Hepatocyte (in vitro differentiated cells): ENCODE measurements around the gene LHFPL2. TPM values are rescaled to one million over a fixed set of nuclear protein-coding genes. Genes with fewer than 3 reads are reported as not detected.

Experiments
- DNase-seq: peaks from one replicate; pipeline ENCODE4 v3.0.0-alpha.2; 2016; ENCODE audit warnings: low spot score
- H2AFZ ChIP-seq: fragments of 200-600 bp; sonication (generic); 2 replicates; pipeline ENCODE4 v1.6.0; 2016; ENCODE audit warnings: antibody characterized with exemption, mild to moderate bottlenecking
- H3K27ac ChIP-seq: fragments of 200-600 bp; sonication (generic); 2 replicates; pipeline ENCODE4 v1.5.1; 2016; ENCODE audit warnings: mild to moderate bottlenecking
- H3K27me3 ChIP-seq: fragments of 200-600 bp; sonication (generic); 2 replicates; pipeline ENCODE4 v1.6.1; 2016
- H3K36me3 ChIP-seq: fragments of 200-600 bp; sonication (generic); replicated peaks from 2 replicates; pipeline ENCODE4 v1.5.1; 2016; ENCODE audit warnings: low read depth; ENCODE audit not compliant: insufficient read depth
- H3K4me1 ChIP-seq: fragments of 200-600 bp; sonication (generic); 2 replicates; pipeline ENCODE4 v1.5.1; 2016; ENCODE audit warnings: mild to moderate bottlenecking, moderate library complexity; ENCODE audit not compliant: insufficient read depth
- H3K4me2 ChIP-seq: fragments of 200-600 bp; sonication (generic); 2 replicates; pipeline ENCODE4 v1.6.0; 2016
- H3K4me3 ChIP-seq: fragments of 200-600 bp; sonication (generic); 2 replicates; pipeline ENCODE4 v1.5.1; 2016; ENCODE audit warnings: mild to moderate bottlenecking
- H3K79me2 ChIP-seq: fragments of 200-600 bp; sonication (generic); 2 replicates; pipeline ENCODE4 v1.6.0; 2017; ENCODE audit warnings: mild to moderate bottlenecking
- H3K9me2 ChIP-seq: fragments of 200-600 bp; sonication (generic); replicated peaks from 2 replicates; pipeline ENCODE4 v1.6.0; 2017; ENCODE audit warnings: mild to moderate bottlenecking; ENCODE audit not compliant: insufficient read depth
- H3K9me3 ChIP-seq: fragments of 200-600 bp; sonication (generic); 2 replicates; pipeline ENCODE4 v1.5.1; 2016; ENCODE audit warnings: low read depth, mild to moderate bottlenecking
- H4K20me1 ChIP-seq: fragments of 200-600 bp; sonication (generic); 2 replicates; pipeline ENCODE4 v1.6.0; 2016; ENCODE audit warnings: mild to moderate bottlenecking; ENCODE audit not compliant: insufficient read depth, poor library complexity, severe bottlenecking
- CTCF ChIP-seq: fragments of 200-600 bp; sonication (generic); IDR thresholded peaks from 2 replicates; pipeline ENCODE4 v1.5.1; 2016; ENCODE audit warnings: antibody characterized with exemption, mild to moderate bottlenecking; ENCODE audit not compliant: poor library complexity
- EZH2 ChIP-seq: fragments of 200-600 bp; sonication (generic); IDR thresholded peaks from 2 replicates; pipeline ENCODE4 v1.6.1; 2016; ENCODE audit warnings: antibody characterized with exemption, mild to moderate bottlenecking, borderline replicate concordance
- EZH2phosphoT487 ChIP-seq: fragments of 200-600 bp; sonication (generic); IDR thresholded peaks from one replicate; pipeline ENCODE4 v1.6.1; 2018; ENCODE audit warnings: antibody characterized with exemption, mild to moderate bottlenecking, low read depth, moderate library complexity; ENCODE audit not compliant: unreplicated experiment, severe bottlenecking
- WGBS: methylation state at CpG from one replicate; pipeline ENCODE4 v1.1.6; 2016; ENCODE audit warnings: low lambda C conversion rate; ENCODE audit errors: missing lambda C conversion rate; 5-methylcytosine and 5-hydroxymethylcytosine counted together
- polyA plus RNA-seq: library from polyadenylated mRNA; unstranded; fragments of >200 nt; fragmentation: Nextera tagmentation; extraction: Ambion mirVana; gene quantifications from 2 replicates; pipeline ENCODE4 v1.2.1, GENCODE V29; 2016
- total RNA-seq: library from RNA; depleted of rRNA; stranded (reverse); fragments of >200 nt; gene quantifications from 2 replicates; pipeline ENCODE4 v1.2.3, GENCODE V29; 2014

The LHFPL2 gene
- total and polyA plus RNA-seq, 2 experiments from 2014 or later = 15.6 to 39.9 TPM

- no peak for TF ChIP-seq EZH2phosphoT487
- TF ChIP-seq EZH2 = no peak
- no peak for TF ChIP-seq CTCF
- Histone ChIP-seq H3K9me3 (no peaks in the 10 kb centered on the region), H2AFZ (no peak overlapping the region), H4K20me1 (no peaks in the 10 kb centered on the region), H3K4me2 (no peak overlapping the region), H3K79me2 (peaks cover 79% of the 10 kb centered on the region), H3K36me3 (no peaks in the 10 kb centered on the region), H3K4me1 (peaks cover 40% of the 10 kb centered on the region), H3K27ac (no peak overlapping the region), H3K9me2 (no peaks in the 10 kb centered on the region), H3K4me3 (no peak overlapping the region), H3K27me3 (no peaks in the 10 kb centered on the region)
- DNase-seq = no peak
- WGBS = 100% methylated on average over 3 of the region's 3 CpGs
Measured at GRCh38 chr5:78644129-78644528, 4.4 kb downstream of the LHFPL2 start.

GRCh38 chr5:78642701-78643100 lies 5.9 kb downstream of the LHFPL2 start:
- peaks cover 90% of the 10 kb centered on the region for H3K79me2 ChIP-seq
- H3K4me1 ChIP-seq = peaks cover 52% of the 10 kb centered on the region
- DNase-seq = no peak
- no peaks in the 10 kb centered on the region for H3K36me3 ChIP-seq
- H2AFZ ChIP-seq = no peak overlapping the region
- H3K4me3 ChIP-seq = no peak overlapping the region
- H3K27me3 ChIP-seq = no peaks in the 10 kb centered on the region
- no peaks in the 10 kb centered on the region for H4K20me1 ChIP-seq
- whole genome bisulfite sequencing = 89% methylated on average over 1 of the region's 1 CpG
- no peak overlapping the region for H3K27ac ChIP-seq
- no peaks in the 10 kb centered on the region for H3K9me3 ChIP-seq
- TF ChIP-seq EZH2phosphoT487 = no peak
- no peak for TF ChIP-seq EZH2
- TF ChIP-seq CTCF = no peak
- no peak overlapping the region for H3K4me2 ChIP-seq
- H3K9me2 ChIP-seq = no peaks in the 10 kb centered on the region

GRCh38 chr5:78640662-78641474 lies 7.7 kb downstream of the LHFPL2 start:
- Histone ChIP-seq H2AFZ (no peak overlapping the region), H3K9me2 (no peaks in the 10 kb centered on the region), H3K27me3 (no peaks in the 10 kb centered on the region), H3K4me2 (peak overlapping the region; percentile 42), H4K20me1 (no peaks in the 10 kb centered on the region), H3K27ac (peak overlapping the region; percentile 75), H3K4me3 (no peak overlapping the region), H3K9me3 (no peaks in the 10 kb centered on the region), H3K4me1 (peaks cover 47% of the 10 kb centered on the region), H3K36me3 (no peaks in the 10 kb centered on the region), H3K79me2 (peaks cover 95% of the 10 kb centered on the region)
- TF ChIP-seq CTCF (no peak), EZH2 (no peak), EZH2phosphoT487 (no peak)
- no peak for DNase-seq
- 51% methylated on average over 3 of the region's 3 CpGs for WGBS
